Neuronal stem cell (in vitro differentiated cells): ENCODE data around the gene PCNX1.

Source experiments
- DNase-seq: peaks from one replicate; pipeline ENCODE4 v3.0.0-alpha.2; 2013; ENCODE audit warnings: low spot score
- H2AFZ ChIP-seq: one replicate; pipeline ENCODE4 v1.6.1; 2013; ENCODE audit warnings: mild to moderate bottlenecking, low read length, inconsistent platforms
- H2AK5ac ChIP-seq: 2 replicates; pipeline ENCODE4 v1.6.1; 2013; ENCODE audit warnings: low read depth, mild to moderate bottlenecking, inconsistent platforms, low read length, moderate library complexity, mixed read lengths
- H2BK120ac ChIP-seq: 2 replicates; pipeline ENCODE4 v1.6.1; 2013; ENCODE audit warnings: low read depth, mild to moderate bottlenecking, inconsistent platforms, low read length, moderate library complexity, mixed read lengths
- H2BK12ac ChIP-seq: one replicate; pipeline ENCODE4 v1.6.1; 2013; ENCODE audit warnings: low read length, inconsistent platforms
- H2BK15ac ChIP-seq: 2 replicates; pipeline ENCODE4 v1.6.1; 2013; ENCODE audit warnings: mild to moderate bottlenecking, low read length, inconsistent platforms, mixed read lengths
- H2BK5ac ChIP-seq: one replicate; pipeline ENCODE4 v1.6.1; 2013; ENCODE audit warnings: inconsistent platforms, mild to moderate bottlenecking, low read length, moderate library complexity
- H3K14ac ChIP-seq: one replicate; pipeline ENCODE4 v1.6.1; 2013; ENCODE audit warnings: low read length, inconsistent platforms
- H3K18ac ChIP-seq: 2 replicates; pipeline ENCODE4 v1.6.1; 2013; ENCODE audit warnings: low read length, inconsistent platforms
- H3K23ac ChIP-seq: 2 replicates; pipeline ENCODE4 v1.6.1; 2013; ENCODE audit warnings: low read depth, mild to moderate bottlenecking, mixed read lengths, low read length, inconsistent platforms; ENCODE audit not compliant: poor library complexity
- H3K27ac ChIP-seq: replicated peaks from 3 replicates; pipeline ENCODE4 v1.5.1; 2013; ENCODE audit warnings: low read length, inconsistent platforms
- H3K27me3 ChIP-seq, 3 experiments: 2 replicates each; pipeline ENCODE4 v1.6.1; 2013; ENCODE audit warnings: low read length in 3 of 3, mild to moderate bottlenecking in 2 of 3, inconsistent platforms in 1 of 3, low read depth in 1 of 3, mixed read lengths in 1 of 3, moderate library complexity in 1 of 3; ENCODE audit not compliant: control insufficient read depth in 3 of 3, insufficient read depth in 3 of 3
- H3K36me3 ChIP-seq, 2 donors: replicated peaks in 1 of 2; 2 replicates each; pipeline ENCODE4 v1.6.1; 2013; ENCODE audit warnings: low read length in 2 of 2; ENCODE audit not compliant: control insufficient read depth in 2 of 2, insufficient read depth in 2 of 2
- H3K4ac ChIP-seq: 2 replicates; pipeline ENCODE4 v1.6.1; 2013; ENCODE audit warnings: inconsistent platforms, mild to moderate bottlenecking, low read length, moderate library complexity
- H3K4me1 ChIP-seq, 2 donors: 1 replicate in 1 of 2; 2 replicates in 1 of 2; pipeline ENCODE4 v1.6.1; 2013; ENCODE audit warnings: low read length in 2 of 2, low read depth in 1 of 2; ENCODE audit not compliant: control insufficient read depth in 2 of 2, insufficient read depth in 1 of 2
- H3K4me2 ChIP-seq: one replicate; pipeline ENCODE4 v1.6.1; 2013; ENCODE audit warnings: mild to moderate bottlenecking, low read length, inconsistent platforms; ENCODE audit not compliant: insufficient read depth, poor library complexity, severe bottlenecking
- H3K4me3 ChIP-seq, 2 donors: 2 replicates each; pipeline ENCODE4 v1.5.1; 2013; ENCODE audit warnings: low read length in 2 of 2, mild to moderate bottlenecking in 2 of 2, inconsistent platforms in 1 of 2, moderate library complexity in 1 of 2
- H3K79me1 ChIP-seq: one replicate; pipeline ENCODE4 v1.6.1; 2013; ENCODE audit warnings: low read depth, mild to moderate bottlenecking, inconsistent platforms, low read length, moderate library complexity
- H3K9ac ChIP-seq: one replicate; pipeline ENCODE4 v1.6.1; 2013; ENCODE audit warnings: mild to moderate bottlenecking, low read depth, low read length, inconsistent platforms; ENCODE audit not compliant: poor library complexity
- H3K9me3 ChIP-seq, 2 donors: replicated peaks in 1 of 2; 2 replicates each; pipeline versions ENCODE3 to v1.6.1; 2013; ENCODE audit warnings: low read length in 2 of 2, mild to moderate bottlenecking in 2 of 2, inconsistent platforms in 1 of 2, low read depth in 1 of 2, mixed read lengths in 1 of 2, moderate library complexity in 1 of 2; ENCODE audit not compliant: control insufficient read depth in 2 of 2, insufficient read depth in 1 of 2
- H4K8ac ChIP-seq: one replicate; pipeline ENCODE4 v1.6.1; 2013; ENCODE audit warnings: low read depth, mild to moderate bottlenecking, inconsistent platforms, low read length, moderate library complexity
- H4K91ac ChIP-seq: one replicate; pipeline ENCODE4 v1.6.1; 2013; ENCODE audit warnings: low read length, low read depth, mild to moderate bottlenecking, inconsistent platforms; ENCODE audit not compliant: poor library complexity
- WGBS, 2 donors: extraction: QIAGEN DNeasy Blood & Tissue Kit; methylation state at CpG; one replicate each; pipeline ENCODE4 v1.1.7; 2013; ENCODE audit warnings: missing lambda C conversion rate in 2 of 2, mixed read lengths in 1 of 2; ENCODE audit not compliant: insufficient read length in 2 of 2, insufficient replicate concordance in 1 of 2; ENCODE audit errors: extremely low coverage in 2 of 2; 5-methylcytosine and 5-hydroxymethylcytosine counted together

Gene PCNX1

DNA sequence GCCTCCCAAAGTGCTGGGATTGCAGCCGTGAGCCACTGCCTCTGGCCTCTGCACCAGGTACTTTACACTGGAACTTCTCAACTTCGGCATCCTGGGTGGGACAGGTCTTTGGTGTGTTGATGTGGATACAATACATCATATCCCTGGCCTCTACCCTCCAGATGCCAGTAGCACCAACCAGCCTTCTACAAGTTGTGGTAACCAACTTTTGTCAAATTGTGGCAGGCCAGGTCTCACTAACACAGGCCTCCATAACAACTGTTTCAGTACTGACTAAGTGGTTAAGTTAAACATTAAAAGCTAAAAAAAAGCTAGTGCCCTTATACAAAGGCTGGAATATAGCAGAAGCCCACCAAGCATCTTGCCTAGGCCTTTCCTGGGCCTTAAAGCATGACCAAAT lies 232.9 kb downstream of the PCNX1 start:
- H3K79me1 ChIP-seq: no peaks in the 10 kb centered on the region
- H2AFZ ChIP-seq: no peak overlapping the region
- H3K9me3 ChIP-seq: peaks cover 2 to 8% of the 10 kb centered on the region in 2 donors
- H2BK120ac ChIP-seq: no peak overlapping the region
- no peak for DNase-seq
- H2BK12ac ChIP-seq: no peak overlapping the region
- H3K23ac ChIP-seq: no peak overlapping the region
- H3K18ac ChIP-seq: peak overlapping the region; percentile 28
- H4K8ac ChIP-seq: no peak overlapping the region
- no peak overlapping the region for H3K4ac ChIP-seq
- no peak overlapping the region for H3K9ac ChIP-seq
- no peak overlapping the region for H3K27ac ChIP-seq
- H4K91ac ChIP-seq: no peak overlapping the region
- no CpG with 5 or more reads among the region's 2 CpGs for WGBS, 2 donors
- H3K4me2 ChIP-seq: no peak overlapping the region
- no peaks in the 10 kb centered on the region for H3K36me3 ChIP-seq
- H2BK15ac ChIP-seq: no peak overlapping the region
- no peak overlapping the region for H2AK5ac ChIP-seq
- H3K4me1 ChIP-seq: peaks cover 3 to 7% of the 10 kb centered on the region in 2 donors
- no peak overlapping the region for H3K4me3 ChIP-seq
- H2BK5ac ChIP-seq: no peak overlapping the region
- H3K14ac ChIP-seq: no peak overlapping the region
- no peaks in the 10 kb centered on the region for H3K27me3 ChIP-seq

DNA sequence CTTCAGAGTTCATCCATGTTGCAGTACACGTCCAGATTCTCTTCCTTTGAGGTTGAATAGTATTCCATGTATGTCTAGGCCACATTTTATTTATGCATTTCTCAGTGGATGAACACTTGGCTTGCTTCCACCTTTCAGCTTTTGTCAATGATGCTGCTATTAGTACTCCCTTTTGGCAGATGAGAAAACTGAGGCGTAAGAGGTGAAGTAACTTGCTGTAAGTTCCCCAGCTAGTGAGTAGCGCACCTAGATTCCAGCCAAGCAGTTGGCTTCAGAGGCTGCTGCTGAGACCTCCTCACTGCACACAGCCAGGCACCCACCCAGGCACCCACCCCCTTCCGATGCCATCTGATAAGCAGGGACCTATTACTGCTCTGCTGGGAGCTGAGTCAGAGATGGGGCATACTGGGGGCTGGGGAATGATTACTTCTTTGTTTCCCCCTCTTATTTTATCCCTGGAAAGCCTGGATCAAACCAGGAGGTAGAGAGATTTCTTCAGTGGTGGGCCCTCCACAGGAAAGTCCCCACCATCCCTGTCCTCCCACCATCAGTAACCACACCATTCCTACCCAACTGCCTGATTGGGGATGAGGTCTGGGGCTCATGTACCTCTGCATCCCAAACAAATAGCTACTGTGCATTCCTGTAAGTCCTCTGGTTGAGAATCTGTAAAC lies 234.6 kb downstream of the PCNX1 start:
- H3K14ac ChIP-seq: no peak overlapping the region
- no peaks in the 10 kb centered on the region for H3K36me3 ChIP-seq
- peaks cover 3 to 7% of the 10 kb centered on the region in 2 donors for H3K4me1 ChIP-seq
- no peak overlapping the region for H3K4me2 ChIP-seq
- H4K91ac ChIP-seq: no peak overlapping the region
- no peak overlapping the region for H2AK5ac ChIP-seq
- no peak overlapping the region for H3K4ac ChIP-seq
- no peak overlapping the region for H2BK15ac ChIP-seq
- H4K8ac ChIP-seq: no peak overlapping the region
- no peak for DNase-seq
- H2BK120ac ChIP-seq: no peak overlapping the region
- H3K9ac ChIP-seq: no peak overlapping the region
- no peak overlapping the region for H3K18ac ChIP-seq
- H3K79me1 ChIP-seq: no peaks in the 10 kb centered on the region
- H3K9me3 ChIP-seq: peaks cover under 1 to 6% of the 10 kb centered on the region in 2 donors
- H3K23ac ChIP-seq: no peak overlapping the region
- H3K27me3 ChIP-seq: no peaks in the 10 kb centered on the region
- H3K4me3 ChIP-seq: no peak overlapping the region
- H2BK5ac ChIP-seq: no peak overlapping the region
- H2AFZ ChIP-seq: no peak overlapping the region
- H2BK12ac ChIP-seq: no peak overlapping the region
- WGBS, 2 donors: no CpG with 5 or more reads among the region's 4 CpGs
- H3K27ac ChIP-seq: no peak overlapping the region

DNA sequence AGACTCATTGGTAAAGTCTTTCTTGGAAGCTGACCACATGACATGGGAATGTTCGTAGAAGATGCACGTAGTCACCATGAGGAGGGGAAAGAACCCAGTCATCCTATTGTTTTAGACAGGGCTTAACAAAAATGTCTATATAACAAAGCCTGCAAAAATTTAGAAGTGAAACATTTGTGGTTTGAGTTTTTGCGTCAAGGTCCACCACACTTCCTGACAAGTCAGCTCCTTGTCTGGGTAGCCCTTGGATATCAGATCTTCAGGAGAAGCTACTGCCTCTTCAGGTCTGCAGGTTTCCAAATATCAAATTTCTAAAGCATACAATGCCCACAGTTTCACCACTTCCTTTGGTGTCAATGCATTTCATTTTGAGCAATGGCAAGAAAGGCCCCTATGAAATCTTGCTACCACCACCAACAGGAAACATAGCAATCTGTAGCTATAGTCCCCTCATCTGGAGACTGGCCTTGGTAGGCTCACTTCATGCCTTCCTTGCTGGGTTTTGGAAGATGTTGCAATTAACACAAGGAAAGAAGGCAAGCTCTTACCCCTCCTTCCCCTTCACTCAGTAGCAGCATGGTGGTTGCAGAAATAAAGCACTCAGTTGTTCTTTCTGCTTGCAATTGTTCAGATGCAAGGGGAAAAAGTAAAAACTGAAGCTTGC lies 235.2 kb downstream of the PCNX1 start:
- Histone ChIP-seq H3K18ac (no peak overlapping the region), H3K27ac (no peak overlapping the region), H2BK5ac (no peak overlapping the region), H3K14ac (no peak overlapping the region), H3K4ac (no peak overlapping the region), H3K4me3 (no peak overlapping the region), H3K23ac (no peak overlapping the region), H3K4me1 (peaks cover 3 to 7% of the 10 kb centered on the region in 2 donors), H3K79me1 (no peaks in the 10 kb centered on the region), H4K91ac (no peak overlapping the region), H2BK120ac (no peak overlapping the region), H3K36me3 (no peaks in the 10 kb centered on the region), H2BK15ac (no peak overlapping the region), H3K4me2 (no peak overlapping the region), H2AFZ (no peak overlapping the region), H3K9me3 (peaks cover 0 to 3% of the 10 kb centered on the region in 2 donors), H3K9ac (no peak overlapping the region), H2AK5ac (no peak overlapping the region), H4K8ac (no peak overlapping the region), H2BK12ac (no peak overlapping the region), H3K27me3 (no peaks in the 10 kb centered on the region)
- no peak for DNase-seq
- no CpG with 5 or more reads among the region's 3 CpGs for WGBS, 2 donors

DNA sequence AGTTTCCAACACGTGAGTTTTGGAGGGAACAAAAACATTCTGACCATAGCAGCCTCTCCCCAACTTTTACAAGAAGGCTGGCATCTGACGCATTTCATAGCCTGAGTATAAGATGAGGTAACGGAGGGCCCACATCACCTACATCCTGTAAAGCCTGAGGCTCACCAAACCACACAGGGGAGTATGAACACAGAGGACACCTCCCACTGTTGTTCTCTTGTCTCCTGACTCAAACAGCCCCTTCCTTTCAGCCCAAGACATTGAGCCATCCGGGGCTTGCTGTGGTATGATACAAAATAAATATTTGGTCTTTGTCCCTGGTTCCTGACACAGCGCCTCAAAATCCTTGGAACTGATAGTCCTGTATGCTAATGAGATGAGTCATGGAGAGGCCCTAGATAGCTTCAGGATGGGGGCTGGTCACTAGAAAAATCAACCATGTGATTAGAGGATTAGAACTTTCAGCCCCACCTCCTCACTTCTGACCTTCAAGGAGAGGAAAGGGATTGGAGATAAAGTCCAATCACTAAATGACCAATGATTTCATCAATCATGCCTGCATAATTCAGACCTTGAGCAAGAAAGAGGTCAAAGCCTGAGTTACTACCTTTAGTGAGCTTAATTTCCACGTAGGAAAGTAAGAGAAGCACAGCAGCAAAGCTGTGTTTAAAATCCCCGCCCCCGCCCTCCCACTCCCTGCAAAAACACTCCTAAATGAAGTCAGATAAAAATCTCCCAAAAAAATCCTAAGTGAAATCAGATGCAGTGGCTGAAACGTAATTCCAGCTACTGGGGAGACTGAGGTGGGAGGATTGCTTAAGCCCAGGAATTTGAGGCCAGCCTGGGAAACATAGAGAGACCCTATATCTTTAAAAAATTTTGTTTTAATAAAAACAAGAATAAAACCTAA lies 236.4 kb downstream of the PCNX1 start:
- Histone ChIP-seq H3K14ac (no peak overlapping the region), H2BK120ac (no peak overlapping the region), H2BK15ac (no peak overlapping the region), H3K27ac (no peak overlapping the region), H3K4me1 (peaks cover 3 to 7% of the 10 kb centered on the region in 2 donors), H3K4me2 (no peak overlapping the region), H2BK12ac (no peak overlapping the region), H3K9me3 (peaks cover 2 to 3% of the 10 kb centered on the region in 2 donors), H3K23ac (no peak overlapping the region), H4K91ac (no peak overlapping the region), H4K8ac (no peak overlapping the region), H2AK5ac (no peak overlapping the region), H3K4me3 (no peak overlapping the region), H2AFZ (peak overlapping the region; percentile 19), H3K79me1 (no peaks in the 10 kb centered on the region), H3K4ac (no peak overlapping the region), H3K18ac (no peak overlapping the region), H3K9ac (no peak overlapping the region), H2BK5ac (no peak overlapping the region), H3K27me3 (no peaks in the 10 kb centered on the region), H3K36me3 (no peaks in the 10 kb centered on the region)
- DNase-seq: no peak
- no CpG with 5 or more reads among the region's 9 CpGs for WGBS, 2 donors
